ENCODE measurements around the gene MAT2B. TPM values are rescaled to one million over a fixed set of nuclear protein-coding genes. Genes with fewer than 3 reads are reported as not detected.
"Not testable (repeated sequence)": the region's sequence is repeated elsewhere in the genome, so short reads cannot be mapped to it uniquely, and the experiment has no call there.

Gene MAT2B
- total and polyA plus RNA-seq, 8 donors: 6.7 to 84.3 (median 37.6) TPM

GRCh38 chr5:163533223-163533622 is 27.8 kb downstream of the MAT2B start:
- no peak for TF ChIP-seq POLR2A (IDR thresholded peaks at IDR 0.05)
- H3K4me1 ChIP-seq: peaks cover 0 to 4% (median 0%) of the 10 kb centered on the region in 4 donors
- intact Hi-C loops (cut with DNase I; ENCODE audit: low total_unique reads): no loop called here
- no peak for DNase-seq
- WGBS, 5 donors: 69 to 78% (median 75%) methylated on average over 2 of the region's 2 CpGs
- no peaks in the 10 kb centered on the region for H3K36me3 ChIP-seq
- H3K4me3 ChIP-seq: no peak overlapping the region
- H3K27ac ChIP-seq: no peak overlapping the region
- no peaks in the 10 kb centered on the region for H3K9me3 ChIP-seq
- H3K27me3 ChIP-seq: no peaks in the 10 kb centered on the region

GRCh38 chr5:163534492-163535094 is 29.2 kb downstream of the MAT2B start:
- Histone ChIP-seq H3K9me3 (no peaks in the 10 kb centered on the region), H3K36me3 (no peaks in the 10 kb centered on the region), H3K4me1 (peaks cover 0 to 4% (median 0%) of the 10 kb centered on the region in 4 donors), H3K4me3 (no peak overlapping the region), H3K27ac (no peak overlapping the region), H3K27me3 (no peaks in the 10 kb centered on the region)
- no peak for DNase-seq
- 28 to 46% (median 32%) methylated on average over 2 of the region's 2 CpGs for WGBS, 5 donors
- TF ChIP-seq EP300 (IDR thresholded peaks at IDR 0.05) (no peak), CTCF (IDR thresholded peaks at IDR 0.05) (no peak), POLR2A (IDR thresholded peaks at IDR 0.05) (no peak), POLR2AphosphoS5 (IDR thresholded peaks at IDR 0.05) (no peak)
- intact Hi-C loops (cut with DNase I; ENCODE audit: low total_unique reads): no loop called here

GRCh38 chr5:163535290-163535689 is 29.9 kb downstream of the MAT2B start:
- H3K4me1 ChIP-seq: peaks cover 0 to 4% (median 0%) of the 10 kb centered on the region in 4 donors
- no peak overlapping the region for H3K4me3 ChIP-seq
- no peaks in the 10 kb centered on the region for H3K27me3 ChIP-seq
- TF ChIP-seq CTCF (IDR thresholded peaks at IDR 0.05) (no peak), POLR2A (IDR thresholded peaks at IDR 0.05) (no peak), EP300 (IDR thresholded peaks at IDR 0.05) (no peak), POLR2AphosphoS5 (IDR thresholded peaks at IDR 0.05) (no peak)
- intact Hi-C loops (cut with DNase I; ENCODE audit: low total_unique reads): no loop called here
- WGBS, 5 donors: 68 to 88% (median 79%) methylated on average over 3 of the region's 3 CpGs
- no peak overlapping the region for H3K27ac ChIP-seq
- no peaks in the 10 kb centered on the region for H3K9me3 ChIP-seq
- no peak for DNase-seq
- H3K36me3 ChIP-seq: no peaks in the 10 kb centered on the region

- H3K9me3 ChIP-seq; intact Hi-C loops (cut with DNase I; ENCODE audit: low total_unique reads); H3K4me1 ChIP-seq; H3K4me3 ChIP-seq; H3K27ac ChIP-seq; DNase-seq; H3K27me3 ChIP-seq; H3K36me3 ChIP-seq: not testable (repeated sequence)
- WGBS, 5 donors: 90 to 95% (median 91%) methylated on average over 3 of the region's 3 CpGs
These were observed 31.0 kb downstream of the MAT2B start for GRCh38 chr5:163536442-163536841.

- Histone ChIP-seq H3K36me3 (no peaks in the 10 kb centered on the region), H3K27me3 (no peaks in the 10 kb centered on the region), H3K9me3 (no peaks in the 10 kb centered on the region), H3K4me1 (no peaks in the 10 kb centered on the region), H3K4me3 (no peak overlapping the region), H3K27ac (no peak overlapping the region)
- intact Hi-C loops (cut with DNase I; ENCODE audit: low total_unique reads): no loop called here
- TF ChIP-seq POLR2AphosphoS5 (IDR thresholded peaks at IDR 0.05): no peak
- TF ChIP-seq EP300 (IDR thresholded peaks at IDR 0.05): no peak
- TF ChIP-seq POLR2A (IDR thresholded peaks at IDR 0.05): no peak
- TF ChIP-seq CTCF (IDR thresholded peaks at IDR 0.05): no peak
- 64 to 73% (median 69%) methylated on average over 1 of the region's 1 CpG for WGBS, 5 donors
- no peak for DNase-seq
These were observed 35.3 kb downstream of the MAT2B start for GRCh38 chr5:163540696-163541095.

All from stomach (tissue), 9 donors.